Gastroesophageal sphincter (tissue), 3 donors: ENCODE measurements around the gene DSCAML1.

Experiments
- CTCF ChIP-seq, 4 experiments: fragments of 200-600 bp in 2 of 4; fragments of 450-650 bp in 2 of 4; sonication (generic) in 1 of 4; IDR thresholded peaks; one replicate each; pipeline ENCODE4 v1.5.1; 2017 to 2019; ENCODE audit warnings: antibody characterized with exemption in 4 of 4, mild to moderate bottlenecking in 2 of 4, moderate library complexity in 2 of 4
- EP300 ChIP-seq: sonication (generic); formaldehyde crosslinking; IDR thresholded peaks from one replicate; pipeline ENCODE4 v1.6.1; 2017; ENCODE audit warnings: antibody characterized with exemption, mild to moderate bottlenecking
- POLR2A ChIP-seq, 2 donors: fragments of 450-650 bp; IDR thresholded peaks; one replicate each; pipeline ENCODE4 v1.6.1; 2017; ENCODE audit warnings: antibody characterized with exemption in 2 of 2, mild to moderate bottlenecking in 2 of 2, moderate library complexity in 1 of 2
- POLR2AphosphoS5 ChIP-seq: sonication (generic); formaldehyde crosslinking; IDR thresholded peaks from one replicate; pipeline ENCODE4 v1.6.1; 2017; ENCODE audit warnings: antibody characterized with exemption

DNA sequence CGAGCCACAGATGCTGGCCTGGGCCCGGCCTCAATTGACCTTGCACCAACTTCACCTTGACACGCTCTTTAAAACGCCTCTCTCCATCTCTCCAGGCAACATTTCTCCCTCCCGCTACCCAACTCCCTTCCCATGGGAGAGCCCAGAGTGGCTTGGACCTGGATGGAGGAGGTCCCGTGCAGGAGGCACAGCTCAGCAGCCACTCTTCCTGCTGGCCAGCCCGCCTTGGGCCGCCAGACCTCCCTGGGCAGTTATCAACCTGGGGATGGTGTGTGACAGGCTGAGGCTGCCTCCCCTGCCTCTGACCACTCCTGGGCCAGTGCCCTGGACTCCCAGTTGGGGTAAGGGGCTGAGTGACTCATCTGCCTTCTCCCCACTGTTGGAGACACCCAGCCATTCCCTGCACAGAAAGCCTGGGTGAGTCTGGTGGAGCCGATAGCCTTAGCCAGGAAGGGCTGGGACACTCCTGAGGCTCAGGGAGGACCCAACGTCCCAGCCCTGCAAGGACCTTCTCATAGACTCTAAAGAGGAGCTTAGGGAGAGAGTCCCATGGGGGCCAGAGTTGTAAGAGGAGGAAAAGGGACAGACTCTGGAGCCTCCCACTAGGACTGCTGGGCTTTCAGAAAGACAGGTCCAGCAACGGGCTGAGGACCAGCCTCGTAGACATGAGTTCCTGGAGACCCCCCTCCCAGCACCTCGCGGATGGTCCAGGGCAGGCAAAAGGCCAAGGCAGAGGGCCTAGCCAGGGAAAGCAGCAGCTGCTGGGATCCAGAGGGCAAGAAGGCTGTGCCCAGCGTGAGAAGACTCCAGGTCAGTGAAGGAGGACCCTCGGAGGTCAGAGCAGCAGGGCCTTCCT, 337.7 kb downstream of the DSCAML1 start:
- no peak for TF ChIP-seq POLR2A (IDR thresholded peaks at IDR 0.05)
- TF ChIP-seq CTCF (IDR thresholded peaks at IDR 0.05): no peak
- TF ChIP-seq EP300: no peak
- no peak for TF ChIP-seq POLR2AphosphoS5
